GM18526 (cell line): ENCODE results near the gene IFIH1.

Source experiments
- POLR2A ChIP-seq: IDR thresholded peaks from 3 replicates; pipeline ENCODE4 v1.6.1; 2011; ENCODE audit not compliant: insufficient read length; ENCODE audit errors: extremely low read depth

Gene IFIH1

DNA sequence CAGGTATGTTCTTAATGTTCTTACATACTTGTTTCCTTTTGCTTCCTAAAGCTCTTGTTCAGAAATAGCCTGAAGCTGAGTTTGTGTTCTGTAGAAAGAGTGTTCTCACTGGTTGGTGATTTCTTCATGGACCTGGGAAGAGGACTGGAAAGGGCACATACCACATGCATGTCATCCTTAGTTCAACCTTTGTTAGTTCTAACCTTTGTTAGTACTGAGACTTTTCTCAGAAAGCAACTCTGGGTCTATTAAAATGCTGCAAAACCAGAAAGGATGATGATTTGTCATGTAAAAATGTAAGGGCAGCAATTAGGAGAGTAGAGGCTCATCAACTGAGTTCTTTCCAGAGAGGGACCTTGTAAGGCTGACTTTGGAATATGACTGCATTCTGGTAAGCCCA, 72.7 kb downstream of the IFIH1 start:
- TF ChIP-seq POLR2A: no peak

DNA sequence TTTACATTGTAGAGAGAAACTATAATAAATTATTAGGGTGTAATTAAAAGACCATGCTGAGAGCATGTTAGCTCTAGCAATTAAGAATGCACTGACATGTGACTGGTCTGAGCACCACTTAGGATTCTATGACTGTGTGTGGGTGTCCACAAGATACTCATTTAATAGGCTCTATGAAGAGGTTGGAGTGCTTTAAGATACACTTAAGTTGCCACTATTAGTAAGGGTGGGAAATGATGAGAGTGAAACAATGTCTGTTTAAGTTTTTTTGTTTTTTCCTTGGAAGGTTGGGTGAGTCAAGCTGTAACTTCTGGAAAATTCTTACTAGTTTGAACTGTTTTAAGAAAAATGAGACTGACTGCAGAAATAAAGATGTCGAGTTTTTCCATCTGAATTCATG, 73.4 kb downstream of the IFIH1 start:
- no peak for TF ChIP-seq POLR2A

DNA sequence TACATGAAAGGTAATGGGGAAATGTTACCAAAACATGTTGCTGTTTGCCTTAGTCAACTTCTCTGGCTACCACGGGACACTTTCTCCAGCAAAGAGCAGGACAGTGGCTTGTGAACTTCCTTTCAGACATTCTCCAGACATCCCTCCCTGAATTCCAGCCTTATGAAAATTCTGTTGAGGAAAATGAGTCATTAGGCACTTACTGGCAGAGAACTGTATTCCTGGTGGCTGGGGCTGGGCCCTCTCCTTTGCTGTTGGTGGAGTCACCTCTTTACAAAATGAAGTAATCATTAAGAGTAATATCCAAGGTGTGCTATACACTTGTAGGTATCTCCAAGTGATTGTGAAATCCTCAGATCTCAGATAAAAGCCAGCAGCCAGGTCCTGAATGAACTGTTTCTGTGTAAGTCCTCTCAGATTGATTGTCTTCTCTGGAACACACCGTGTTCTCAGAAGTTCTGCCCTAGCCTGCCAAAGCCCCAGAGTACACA, 73.9 kb downstream of the IFIH1 start:
- TF ChIP-seq POLR2A: no peak

- TF ChIP-seq POLR2A: no peak
Observed at GRCh38 chr2:162243715-162244114, 74.8 kb downstream of the IFIH1 start.

DNA sequence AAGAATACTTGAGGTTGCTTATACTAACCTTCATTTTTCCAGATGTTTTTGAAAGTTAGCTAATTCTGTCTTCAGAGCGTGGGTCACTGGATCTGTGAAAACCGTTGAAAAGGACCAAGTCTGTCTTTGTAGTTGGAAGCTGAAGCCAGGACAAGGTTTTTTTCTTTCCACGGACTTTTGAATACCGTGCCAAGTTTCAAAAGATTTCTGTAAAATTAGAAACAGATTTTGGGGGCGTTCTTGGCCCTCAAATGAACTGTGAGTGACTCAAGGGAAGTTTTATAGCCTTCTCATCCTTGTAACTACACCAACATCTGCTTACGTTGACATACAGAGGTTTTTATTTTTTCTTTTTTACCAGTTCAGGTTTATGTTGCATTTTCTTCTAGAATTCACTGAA, 75.2 kb downstream of the IFIH1 start, which contains the start of gene FAP:
Gene FAP (minus strand): TSS at position 152 of the 400 bp plus-strand sequence. CDS start 118 bp downstream, at position 34.
- no peak for TF ChIP-seq POLR2A

DNA sequence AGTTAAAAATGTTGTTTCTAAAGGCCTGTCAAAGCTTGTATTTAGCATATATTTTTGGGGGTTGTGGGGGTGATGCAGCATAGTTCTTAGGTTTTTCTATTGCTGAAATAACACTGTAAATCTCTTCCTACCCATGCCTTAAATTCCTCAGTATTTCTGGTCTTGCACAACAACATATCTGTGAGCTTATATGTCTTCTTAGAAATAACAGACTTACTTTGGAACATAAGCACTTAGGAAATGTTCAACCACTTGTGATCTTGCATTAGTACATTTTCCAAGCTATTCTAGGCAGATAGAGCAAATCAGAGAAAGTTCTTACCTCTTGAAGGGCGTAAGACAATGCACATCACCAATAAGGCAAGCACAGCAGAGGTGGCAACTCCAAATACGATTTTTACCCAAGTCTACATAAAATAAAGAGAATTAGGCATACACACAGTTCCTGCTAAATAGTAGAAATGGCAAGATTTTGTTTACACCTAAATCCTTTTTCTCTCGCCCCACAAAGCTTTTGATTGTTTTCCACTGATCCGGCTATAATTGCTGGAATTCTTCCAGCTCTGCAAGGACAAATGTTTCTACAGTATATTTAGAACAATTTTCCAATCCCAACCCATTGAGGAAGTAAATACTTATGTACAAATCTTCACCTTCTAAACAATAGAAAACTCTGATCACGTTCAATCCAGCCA, 75.8 kb downstream of the IFIH1 start:
- TF ChIP-seq POLR2A: no peak

- TF ChIP-seq POLR2A: no peak
Observed at GRCh38 chr2:162241571-162241970, 76.9 kb downstream of the IFIH1 start.

DNA sequence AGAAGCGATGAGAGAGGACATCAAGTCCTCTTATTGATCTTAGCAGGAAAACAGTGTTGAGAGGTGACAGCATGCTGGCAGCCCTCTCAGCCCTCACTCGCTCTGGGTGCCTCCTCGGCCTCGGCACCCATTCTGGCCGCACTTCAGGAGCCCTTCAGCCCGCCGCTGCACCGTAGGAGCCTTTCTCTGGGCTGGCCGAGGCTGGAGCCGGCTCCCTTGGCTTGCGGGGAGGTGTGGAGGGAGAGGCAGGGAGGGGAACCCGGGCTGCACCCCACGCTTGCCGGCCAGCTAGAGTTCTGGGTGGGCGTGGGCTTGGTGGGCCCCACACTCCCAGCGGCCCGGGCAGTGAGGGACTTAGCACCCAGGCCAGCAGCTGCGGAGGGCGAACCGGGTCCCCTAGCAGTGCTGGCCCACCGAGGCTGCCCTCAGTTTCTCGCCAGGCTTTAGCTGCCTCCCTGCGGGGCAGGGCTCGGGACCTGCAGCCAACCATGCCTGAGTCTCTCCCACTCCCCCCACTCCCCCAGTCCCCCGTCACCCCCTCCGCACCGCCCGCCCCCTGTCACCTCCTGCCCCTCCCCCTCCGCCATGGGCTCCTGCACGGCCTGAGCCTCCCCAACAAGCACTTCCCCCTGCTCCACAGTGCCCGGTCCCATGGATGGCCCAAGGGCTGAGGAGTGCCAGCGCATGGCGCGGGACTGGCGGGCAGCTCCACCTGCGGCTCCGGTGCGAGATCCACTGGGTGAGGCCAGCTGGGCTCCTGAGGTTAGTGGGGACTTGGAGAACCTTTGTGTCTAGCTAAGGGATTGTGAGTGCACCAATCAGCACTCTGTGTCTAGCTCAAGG, 83.6 kb downstream of the IFIH1 start:
- no peak for TF ChIP-seq POLR2A

- no peak for TF ChIP-seq POLR2A
Observed at GRCh38 chr2:162233197-162233596, 85.3 kb downstream of the IFIH1 start.

DNA sequence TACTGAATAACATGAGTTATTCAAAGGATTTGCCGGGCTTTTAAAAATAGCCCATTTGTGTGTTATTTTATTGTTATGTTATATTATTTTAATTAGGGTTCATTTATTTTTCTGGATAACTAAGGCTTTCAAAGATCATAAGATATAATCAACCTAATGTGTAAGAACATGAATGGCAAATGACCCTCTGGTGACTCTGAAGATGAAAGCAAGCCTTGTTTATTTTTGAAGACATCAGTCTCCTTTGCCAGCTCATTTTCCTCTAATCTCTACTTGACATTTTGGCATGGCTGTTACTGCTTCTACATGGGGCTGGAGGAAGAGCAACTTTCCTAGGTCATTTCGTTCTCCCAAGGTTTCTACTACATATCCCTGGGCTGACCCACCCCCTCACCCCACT, 85.8 kb downstream of the IFIH1 start:
- TF ChIP-seq POLR2A: no peak

GRCh38 chr2:162232027-162232426, 86.5 kb downstream of the IFIH1 start:
- no peak for TF ChIP-seq POLR2A

GRCh38 chr2:162230761-162231160, 87.7 kb downstream of the IFIH1 start:
- TF ChIP-seq POLR2A: no peak

- TF ChIP-seq POLR2A: no peak
Observed at GRCh38 chr2:162226836-162227235, 91.6 kb downstream of the IFIH1 start.

DNA sequence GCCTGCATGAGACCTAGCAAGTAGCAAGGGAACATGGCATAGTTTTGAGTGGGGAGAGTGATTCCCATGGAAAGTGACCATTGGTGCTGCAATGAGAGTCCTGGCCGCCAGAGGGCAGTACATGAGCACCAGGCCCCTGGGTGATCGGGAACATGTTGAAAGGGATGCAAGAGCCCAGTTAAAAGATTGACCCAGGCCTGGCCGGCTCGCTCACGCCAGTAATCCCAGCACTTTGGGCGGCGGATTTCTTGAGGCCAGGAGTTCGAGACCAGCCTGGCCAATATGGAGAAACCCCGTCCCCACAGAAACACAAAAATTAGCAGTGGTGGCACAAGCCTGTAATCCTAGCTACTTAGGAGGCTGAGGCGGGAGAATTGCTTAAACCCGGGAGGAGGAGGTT, 97.4 kb downstream of the IFIH1 start:
- TF ChIP-seq POLR2A: no peak

DNA sequence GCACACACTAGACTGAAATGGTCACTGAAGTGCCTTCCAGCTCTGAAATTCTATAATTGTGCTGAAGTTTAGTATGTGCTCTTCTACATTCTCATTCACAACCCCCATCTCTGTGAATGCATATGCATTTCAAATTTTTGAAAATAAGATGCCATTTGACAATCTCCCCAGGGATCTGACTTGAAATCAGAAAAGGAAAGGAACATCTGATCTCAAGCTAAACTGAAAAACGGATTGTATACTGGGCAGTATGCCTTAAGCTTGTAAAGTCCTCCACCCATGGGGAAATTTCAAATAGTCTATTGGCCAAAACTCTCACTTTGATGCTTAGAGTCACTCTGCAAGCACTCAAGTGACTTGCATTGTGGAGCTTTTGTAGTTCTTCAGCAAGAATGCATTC, 98.1 kb downstream of the IFIH1 start:
- no peak for TF ChIP-seq POLR2A

- TF ChIP-seq POLR2A: no peak
Observed at GRCh38 chr2:162219426-162219825, 99.1 kb downstream of the IFIH1 start.

GRCh38 chr2:162217598-162217997, 100.9 kb downstream of the IFIH1 start:
- TF ChIP-seq POLR2A: no peak
